ENCODE measurements around the gene ABCA3. TPM values are rescaled to one million over a fixed set of nuclear protein-coding genes. Genes with fewer than 3 reads are reported as not detected.
"Not testable (repeated sequence)": the region's sequence is repeated elsewhere in the genome, so short reads cannot be mapped to it uniquely, and the experiment has no call there.

Gene ABCA3
- total and polyA plus RNA-seq, 2 donors (not counting 1 experiment from before 2014, with no cell fraction given), result 1.7 to 6.1 TPM

DNA sequence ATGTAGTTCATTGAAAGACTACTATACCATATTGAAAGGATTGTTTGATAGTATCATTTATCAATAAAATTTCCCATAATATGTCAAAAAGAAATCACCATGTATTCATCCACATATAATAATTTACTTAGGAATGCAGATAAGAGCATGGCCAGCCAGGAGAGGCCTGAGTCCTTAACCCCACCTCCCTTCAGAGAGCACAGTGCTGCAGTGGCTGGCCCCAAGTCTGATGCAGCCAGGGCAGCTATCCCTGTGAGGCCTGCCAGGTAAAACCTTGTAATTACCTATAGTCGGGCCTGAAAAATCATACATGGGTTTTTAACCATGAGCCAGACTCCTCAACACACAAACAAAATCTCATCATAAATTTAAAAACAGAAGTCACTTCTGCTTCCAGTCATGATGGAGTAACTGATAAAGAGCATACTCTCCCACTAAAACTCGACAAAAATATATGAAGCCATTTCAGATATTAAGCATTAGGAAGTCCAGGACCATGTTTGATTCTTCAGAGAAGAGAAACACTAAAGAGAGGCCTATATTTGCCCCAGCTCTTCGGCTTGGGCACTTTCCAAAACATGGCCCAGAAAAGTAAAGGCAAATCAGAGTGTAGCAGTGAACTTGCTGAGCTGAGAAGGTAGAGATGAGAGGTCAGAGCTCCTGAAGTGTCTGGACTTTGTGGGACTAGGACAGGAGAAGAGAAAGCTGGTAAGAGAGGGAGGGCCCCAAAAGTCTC is 47.8 kb upstream of the ABCA3 start:
- Histone ChIP-seq H3K4me3 (replicated peaks in 1 of 4; ENCODE audit: control extremely low read depth in 1 of 4, insufficient read depth in 1 of 4, low read depth in 3 of 4, low read length in 4 of 4) (no peak overlapping the region), H4K20me1 (ENCODE audit: control insufficient read depth, extremely low read depth, insufficient read depth, low read length) (no peaks in the 10 kb centered on the region), H3K4me1 (ENCODE audit: control insufficient read depth, extremely low read depth, insufficient read depth, low read length) (no peaks in the 10 kb centered on the region), H3K9me3 (ENCODE audit: control insufficient read depth, insufficient read depth, low read depth, low read length) (no peaks in the 10 kb centered on the region), H2AFZ (ENCODE audit: low read length) (no peak overlapping the region), H3K9ac (ENCODE audit: insufficient read depth, low read length) (no peak overlapping the region), H3K79me2 (ENCODE audit: control insufficient read depth, insufficient read depth, low read length) (no peaks in the 10 kb centered on the region), H3K36me3 (ENCODE audit: control insufficient read depth, insufficient read depth, low read length) (no peaks in the 10 kb centered on the region), H3K27ac (ENCODE audit: insufficient read depth, low read length) (no peak overlapping the region), H3K27me3 (ENCODE audit: control insufficient read depth, insufficient read depth, low read length) (no peaks in the 10 kb centered on the region), H3K4me2 (ENCODE audit: extremely low read depth, insufficient read depth, low read length) (no peak overlapping the region)
- no peak for DNase-seq (ENCODE audit: low read depth in 2 of 2)
- TF ChIP-seq EZH2 (IDR thresholded peaks at IDR 0.05; ENCODE audit: low read length, missing control alignments), result no peak
- TF ChIP-seq, protein P1, sequence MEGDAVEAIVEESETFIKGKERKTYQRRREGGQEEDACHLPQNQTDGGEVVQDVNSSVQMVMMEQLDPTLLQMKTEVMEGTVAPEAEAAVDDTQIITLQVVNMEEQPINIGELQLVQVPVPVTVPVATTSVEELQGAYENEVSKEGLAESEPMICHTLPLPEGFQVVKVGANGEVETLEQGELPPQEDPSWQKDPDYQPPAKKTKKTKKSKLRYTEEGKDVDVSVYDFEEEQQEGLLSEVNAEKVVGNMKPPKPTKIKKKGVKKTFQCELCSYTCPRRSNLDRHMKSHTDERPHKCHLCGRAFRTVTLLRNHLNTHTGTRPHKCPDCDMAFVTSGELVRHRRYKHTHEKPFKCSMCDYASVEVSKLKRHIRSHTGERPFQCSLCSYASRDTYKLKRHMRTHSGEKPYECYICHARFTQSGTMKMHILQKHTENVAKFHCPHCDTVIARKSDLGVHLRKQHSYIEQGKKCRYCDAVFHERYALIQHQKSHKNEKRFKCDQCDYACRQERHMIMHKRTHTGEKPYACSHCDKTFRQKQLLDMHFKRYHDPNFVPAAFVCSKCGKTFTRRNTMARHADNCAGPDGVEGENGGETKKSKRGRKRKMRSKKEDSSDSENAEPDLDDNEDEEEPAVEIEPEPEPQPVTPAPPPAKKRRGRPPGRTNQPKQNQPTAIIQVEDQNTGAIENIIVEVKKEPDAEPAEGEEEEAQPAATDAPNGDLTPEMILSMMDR (conservative IDR thresholded peaks at IDR 0.05 in 1 of 2, IDR thresholded peaks at IDR 0.05 in 1 of 2; ENCODE audit: low read depth in 1 of 2, low read length in 2 of 2), result no peak

DNA sequence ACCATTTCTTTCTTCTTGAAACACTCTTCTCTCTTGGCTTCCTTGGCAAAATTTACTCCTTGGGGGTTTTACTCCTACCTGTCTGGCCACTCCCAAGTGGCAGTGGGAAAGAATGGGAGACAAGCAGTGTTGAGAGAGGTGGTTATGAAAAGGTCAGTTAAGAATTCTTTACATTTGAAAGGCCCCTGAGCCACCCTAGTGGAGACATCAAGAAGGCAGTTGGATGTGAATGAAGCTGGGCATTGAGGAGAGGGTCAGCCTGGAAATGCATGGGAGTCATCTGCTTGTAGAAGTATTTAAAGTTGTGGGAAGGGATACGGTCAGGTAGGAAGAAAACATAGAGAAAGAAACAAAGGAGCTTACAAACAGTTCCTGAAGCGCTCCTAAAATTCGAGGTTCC is 46.5 kb upstream of the ABCA3 start:
- no peak for DNase-seq (ENCODE audit: low read depth in 2 of 2)
- H3K4me3 ChIP-seq (replicated peaks in 1 of 4; ENCODE audit: control extremely low read depth in 1 of 4, insufficient read depth in 1 of 4, low read depth in 3 of 4, low read length in 4 of 4), result no peak overlapping the region
- H3K27me3 ChIP-seq (ENCODE audit: control insufficient read depth, insufficient read depth, low read length), result no peaks in the 10 kb centered on the region
- H3K4me2 ChIP-seq (ENCODE audit: extremely low read depth, insufficient read depth, low read length), result no peak overlapping the region
- H3K79me2 ChIP-seq (ENCODE audit: control insufficient read depth, insufficient read depth, low read length), result no peaks in the 10 kb centered on the region
- no peaks in the 10 kb centered on the region for H3K4me1 ChIP-seq (ENCODE audit: control insufficient read depth, extremely low read depth, insufficient read depth, low read length)
- H3K9ac ChIP-seq (ENCODE audit: insufficient read depth, low read length), result no peak overlapping the region
- no peak for TF ChIP-seq EZH2 (IDR thresholded peaks at IDR 0.05; ENCODE audit: low read length, missing control alignments)
- TF ChIP-seq, protein P1 (conservative IDR thresholded peaks at IDR 0.05 in 1 of 2, IDR thresholded peaks at IDR 0.05 in 1 of 2; ENCODE audit: low read depth in 1 of 2, low read length in 2 of 2), result peak; percentile 14 to 27
- no peak overlapping the region for H2AFZ ChIP-seq (ENCODE audit: low read length)
- H3K9me3 ChIP-seq (ENCODE audit: control insufficient read depth, insufficient read depth, low read depth, low read length), result no peaks in the 10 kb centered on the region
- H4K20me1 ChIP-seq (ENCODE audit: control insufficient read depth, extremely low read depth, insufficient read depth, low read length), result no peaks in the 10 kb centered on the region
- no peaks in the 10 kb centered on the region for H3K36me3 ChIP-seq (ENCODE audit: control insufficient read depth, insufficient read depth, low read length)
- H3K27ac ChIP-seq (ENCODE audit: insufficient read depth, low read length), result no peak overlapping the region

DNA sequence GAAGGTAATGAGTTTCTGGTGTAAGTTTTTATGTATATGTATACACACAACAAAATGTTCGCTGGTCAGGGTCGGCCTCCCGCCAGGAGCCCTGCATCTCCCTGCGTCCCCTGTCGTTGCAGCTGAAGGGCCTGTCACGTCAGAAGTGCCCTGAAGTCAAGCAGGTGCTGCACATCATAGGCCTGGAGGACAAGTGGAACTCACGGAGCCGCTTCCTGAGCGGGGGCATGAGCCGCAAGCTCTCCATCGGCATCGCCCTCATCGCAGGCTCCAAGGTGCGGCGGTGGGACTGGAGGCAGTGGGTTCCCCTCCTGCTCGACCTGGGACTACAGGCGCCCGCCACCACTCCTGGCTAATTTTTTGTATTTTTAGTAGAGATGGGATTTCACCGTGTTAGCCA is 45.5 kb upstream of the ABCA3 start:
- H3K27me3 ChIP-seq (ENCODE audit: control insufficient read depth, insufficient read depth, low read length); H3K9ac ChIP-seq (ENCODE audit: insufficient read depth, low read length); H3K27ac ChIP-seq (ENCODE audit: insufficient read depth, low read length); H3K79me2 ChIP-seq (ENCODE audit: control insufficient read depth, insufficient read depth, low read length); H3K9me3 ChIP-seq (ENCODE audit: control insufficient read depth, insufficient read depth, low read depth, low read length); H3K4me2 ChIP-seq (ENCODE audit: extremely low read depth, insufficient read depth, low read length); DNase-seq (ENCODE audit: low read depth in 2 of 2); H3K4me1 ChIP-seq (ENCODE audit: control insufficient read depth, extremely low read depth, insufficient read depth, low read length); H2AFZ ChIP-seq (ENCODE audit: low read length); H3K36me3 ChIP-seq (ENCODE audit: control insufficient read depth, insufficient read depth, low read length); H4K20me1 ChIP-seq (ENCODE audit: control insufficient read depth, extremely low read depth, insufficient read depth, low read length); H3K4me3 ChIP-seq (replicated peaks in 1 of 4; ENCODE audit: control extremely low read depth in 1 of 4, insufficient read depth in 1 of 4, low read depth in 3 of 4, low read length in 4 of 4): not testable (repeated sequence)

Measured in fibroblast of lung (primary cell).